SJCRH30 (cell line): Measurements from ENCODE around the gene JAKMIP2. TPM values are rescaled to one million over a fixed set of nuclear protein-coding genes. Genes with fewer than 3 reads are reported as not detected.
"Not testable (repeated sequence)": the region's sequence is repeated elsewhere in the genome, so short reads cannot be mapped to it uniquely, and the experiment has no call there.

ENCODE experiments used
- DNase-seq, 2 experiments: peaks; one replicate each; pipeline ENCODE4 v3.0.0-alpha.2; 2015 to 2020
- H3K27ac ChIP-seq: fragments of 250-450 bp; sonication (Bioruptor Pico); 2 replicates; pipeline ENCODE4 v1.5.1; 2020; ENCODE audit warnings: mild to moderate bottlenecking, moderate library complexity
- H3K27me3 ChIP-seq: fragments of 250-450 bp; sonication (Bioruptor Pico); 2 replicates; pipeline ENCODE4 v1.5.1; 2020; ENCODE audit warnings: mild to moderate bottlenecking, moderate library complexity
- H3K36me3 ChIP-seq: fragments of 250-450 bp; sonication (Bioruptor Pico); 2 replicates; pipeline ENCODE4 v1.5.1; 2020; ENCODE audit warnings: mild to moderate bottlenecking, moderate library complexity
- H3K4me1 ChIP-seq: fragments of 250-450 bp; sonication (Bioruptor Pico); 2 replicates; pipeline ENCODE4 v1.5.1; 2020; ENCODE audit warnings: mild to moderate bottlenecking, moderate library complexity
- H3K4me3 ChIP-seq: fragments of 250-450 bp; sonication (Bioruptor Pico); 2 replicates; pipeline ENCODE4 v1.5.1; 2020; ENCODE audit warnings: mild to moderate bottlenecking, moderate library complexity
- H3K9me3 ChIP-seq: fragments of 250-450 bp; sonication (Bioruptor Pico); replicated peaks from 2 replicates; pipeline ENCODE4 v1.5.1; 2020; ENCODE audit warnings: mild to moderate bottlenecking, moderate library complexity
- total RNA-seq: library from RNA; depleted of rRNA; stranded (reverse); fragments of >200 nt; shearing (Covaris generic); gene quantifications from 2 replicates; pipeline ENCODE4 v1.2.3, GENCODE V29; 2014

Gene JAKMIP2
- total RNA-seq, 1 experiment from 2014 or later, result 88.6 TPM

DNA sequence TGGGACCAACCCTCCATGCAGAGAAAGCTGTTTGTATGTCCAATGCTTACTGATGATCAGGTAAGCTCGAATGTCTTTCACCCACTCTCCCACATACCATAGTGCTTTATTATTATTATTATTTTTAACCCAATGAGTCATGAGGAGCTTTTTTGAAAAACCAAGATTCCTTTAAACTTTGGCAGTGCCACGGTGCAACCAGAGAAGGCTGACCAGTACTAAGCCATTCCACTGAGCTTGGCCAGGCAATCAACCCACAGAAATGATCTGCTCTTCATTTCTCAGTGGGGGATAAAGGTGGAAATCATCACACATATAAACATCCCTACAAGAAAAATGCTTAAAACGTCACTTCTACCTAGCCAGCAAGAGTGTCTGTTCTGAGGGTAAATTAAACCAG is 35.5 kb downstream of the JAKMIP2 start:
- Histone ChIP-seq H3K4me1 (peaks cover 55% of the 10 kb centered on the region), H3K36me3 (peaks cover 10% of the 10 kb centered on the region), H3K27ac (no peak overlapping the region), H3K4me3 (no peak overlapping the region), H3K27me3 (no peaks in the 10 kb centered on the region), H3K9me3 (no peaks in the 10 kb centered on the region)
- DNase-seq, result no peak

DNA sequence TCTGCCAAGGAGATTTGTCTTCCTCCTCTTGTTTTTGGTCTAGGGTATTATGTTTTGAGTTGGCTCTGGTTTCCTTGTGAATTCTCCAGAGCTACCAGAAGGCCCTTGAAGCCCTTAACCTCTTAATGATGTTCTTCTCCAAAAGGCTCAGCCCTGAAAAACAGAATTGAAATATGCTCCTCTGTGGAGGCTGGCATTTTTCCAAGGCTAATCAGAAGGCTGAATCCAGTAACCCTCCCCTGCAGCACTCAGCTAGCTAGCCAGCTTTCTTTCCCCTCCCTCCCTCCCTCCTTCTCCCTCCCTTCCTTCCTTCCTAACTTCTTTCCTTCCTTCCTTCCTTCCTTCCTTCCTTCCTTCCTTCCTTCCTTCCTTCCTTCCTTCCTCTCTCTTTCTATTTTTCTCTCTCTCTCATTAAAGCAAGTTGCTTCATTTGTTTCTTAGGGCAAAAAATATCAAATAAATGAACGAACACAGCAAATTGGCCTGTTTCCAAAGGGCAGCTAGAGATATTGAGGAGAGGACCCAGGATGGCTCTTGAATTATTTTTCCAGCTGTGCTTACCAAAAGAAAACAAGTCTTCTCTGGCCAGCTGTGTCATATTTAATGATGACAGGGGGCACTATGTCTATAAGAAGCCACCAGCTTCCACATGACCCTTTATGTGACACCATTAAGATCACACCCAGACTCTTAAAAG is 38.7 kb downstream of the JAKMIP2 start:
- Histone ChIP-seq H3K4me1 (peaks cover 39% of the 10 kb centered on the region), H3K27ac (peak overlapping the region; percentile 39), H3K27me3 (no peaks in the 10 kb centered on the region)

DNA sequence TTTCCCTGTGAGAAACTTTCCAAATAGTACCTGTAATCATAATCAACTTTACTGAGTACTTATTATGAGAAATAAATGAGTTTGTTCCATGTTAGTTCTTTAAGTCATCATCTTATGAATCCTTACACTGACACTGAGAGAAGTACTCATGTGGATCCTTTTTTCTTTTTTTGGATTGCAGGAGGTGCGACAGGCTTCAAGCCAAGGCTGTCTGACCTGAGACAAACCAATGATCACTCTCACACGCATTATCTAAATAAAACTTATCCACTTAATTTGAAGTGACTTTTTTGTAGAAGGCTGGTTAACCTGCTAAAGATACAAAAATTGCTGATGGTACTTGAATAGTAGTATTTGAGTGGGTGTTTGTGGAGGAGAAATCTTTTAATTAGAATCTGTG is 39.5 kb downstream of the JAKMIP2 start:
- Histone ChIP-seq H3K27ac (peak overlapping the region; percentile 39), H3K9me3 (no peaks in the 10 kb centered on the region), H3K4me1 (peaks cover 39% of the 10 kb centered on the region), H3K27me3 (no peaks in the 10 kb centered on the region), H3K36me3 (peaks cover 3% of the 10 kb centered on the region; the same call in 1 of the 2 replicates), H3K4me3 (no peak overlapping the region)
- no peak for DNase-seq

More for the DNA sequence above, 38.7 kb downstream of the JAKMIP2 start:
- Histone ChIP-seq H3K36me3 (peaks cover 6% of the 10 kb centered on the region; the same call in 1 of the 2 replicates), H3K4me3 (peak overlapping the region; percentile 20; the same call in 1 of the 2 replicates), H3K9me3 (no peaks in the 10 kb centered on the region)
- peak; percentile 77 to 93 for DNase-seq

DNA sequence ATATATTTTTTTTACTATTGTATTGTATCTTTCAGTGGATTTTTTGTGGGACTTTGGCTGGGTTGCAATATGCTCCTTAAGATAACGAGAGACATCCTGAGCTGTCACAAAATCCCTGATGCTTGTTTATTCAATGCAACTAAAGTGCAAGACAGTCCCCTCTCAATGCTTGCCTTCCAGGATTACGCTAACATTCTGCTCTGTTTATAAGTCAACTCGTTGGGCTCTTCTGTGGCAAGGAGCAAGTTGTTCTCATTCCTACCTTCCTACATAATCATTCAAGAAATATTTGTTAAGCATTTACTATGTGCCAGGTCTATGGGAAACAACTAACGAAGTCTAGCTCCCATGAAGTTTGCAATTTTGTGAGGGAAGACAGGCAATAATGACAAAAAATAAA is 40.4 kb downstream of the JAKMIP2 start:
- H3K9me3 ChIP-seq, result no peaks in the 10 kb centered on the region
- H3K4me3 ChIP-seq, result no peak overlapping the region
- peak overlapping the region; percentile 5; the same call in 1 of the 2 replicates for H3K27ac ChIP-seq
- peaks cover 2% of the 10 kb centered on the region; the same call in 1 of the 2 replicates for H3K36me3 ChIP-seq
- no peaks in the 10 kb centered on the region for H3K27me3 ChIP-seq
- peaks cover 37% of the 10 kb centered on the region for H3K4me1 ChIP-seq
- no peak for DNase-seq

DNA sequence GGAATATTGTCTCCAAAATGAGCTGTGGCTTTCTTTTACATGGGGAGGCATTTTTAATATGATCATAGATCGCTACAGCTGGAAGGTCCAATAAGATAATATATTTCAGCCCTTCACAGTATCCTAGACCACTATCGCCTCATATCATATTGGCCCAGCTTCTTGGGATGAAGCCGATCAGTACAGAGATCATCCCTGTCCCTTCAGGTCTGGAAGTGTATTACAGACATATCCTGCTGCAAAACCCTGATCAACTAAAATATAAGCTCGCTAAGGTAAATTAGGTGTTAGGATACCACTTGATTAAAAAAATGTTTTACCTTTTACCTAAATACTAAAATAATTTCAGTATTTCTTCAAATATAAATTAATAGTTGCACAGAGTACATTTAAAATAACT is 41.7 kb downstream of the JAKMIP2 start:
- Histone ChIP-seq H3K36me3 (peaks cover 2% of the 10 kb centered on the region; the same call in 1 of the 2 replicates), H3K4me3 (no peak overlapping the region), H3K27ac (no peak overlapping the region), H3K4me1 (peaks cover 32% of the 10 kb centered on the region), H3K9me3 (no peaks in the 10 kb centered on the region), H3K27me3 (no peaks in the 10 kb centered on the region)
- DNase-seq, result no peak

DNA sequence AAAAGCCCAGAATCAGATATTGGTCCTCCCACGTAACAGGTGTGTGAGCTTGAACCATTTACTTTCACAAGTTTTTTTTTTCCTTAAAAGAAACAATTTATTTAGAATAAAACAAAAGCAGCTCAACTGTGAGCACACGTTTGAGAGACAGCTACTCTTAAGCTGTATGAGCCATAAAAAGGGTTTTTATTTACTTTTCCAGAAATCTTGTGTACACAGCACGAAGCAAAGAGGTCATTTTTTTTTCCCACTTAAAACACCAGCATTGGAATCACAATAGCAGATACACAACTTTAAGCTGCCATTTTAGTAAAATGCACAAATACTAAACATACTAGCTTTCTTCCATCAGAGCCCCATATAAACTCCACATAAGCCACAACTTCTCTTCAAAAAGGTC is 44.6 kb downstream of the JAKMIP2 start:
- peaks cover 10% of the 10 kb centered on the region for H3K4me1 ChIP-seq
- H3K36me3 ChIP-seq, result peaks cover 7% of the 10 kb centered on the region; the same call in 1 of the 2 replicates
- no peak overlapping the region for H3K4me3 ChIP-seq
- H3K27ac ChIP-seq, result no peak overlapping the region
- DNase-seq, result no peak
- 0 out of 2 replicates have a peak, but pooled peaks cover 3% of the 10 kb centered on the region for H3K9me3 ChIP-seq
- no peaks in the 10 kb centered on the region for H3K27me3 ChIP-seq

DNA sequence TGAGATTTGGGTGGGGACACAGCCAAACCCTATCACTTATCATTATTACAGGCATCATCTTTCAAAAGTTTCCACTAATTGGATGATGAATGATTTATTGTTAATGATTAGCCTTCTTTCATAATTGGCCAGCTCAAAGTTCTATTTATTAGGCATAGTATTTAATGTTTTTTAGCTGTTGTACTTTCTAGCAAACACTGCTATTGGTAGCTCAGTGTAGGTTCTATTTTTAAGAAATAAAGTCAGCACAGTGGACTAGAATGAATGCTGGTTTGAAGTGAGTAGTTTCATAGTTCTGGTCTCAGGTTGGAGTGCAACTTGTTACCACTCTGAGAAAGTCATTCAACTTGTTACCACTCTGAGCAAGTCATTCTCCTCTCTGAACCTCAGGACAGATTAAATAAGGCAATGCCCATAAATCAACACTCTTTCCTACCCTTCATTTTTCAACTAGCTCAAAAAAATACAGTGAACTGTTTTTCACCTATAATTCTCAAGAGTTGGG is 46.9 kb downstream of the JAKMIP2 start:
- H3K4me3 ChIP-seq, result no peak overlapping the region
- peaks cover 9% of the 10 kb centered on the region for H3K36me3 ChIP-seq
- 0 out of 2 replicates have a peak, but pooled peaks cover 3% of the 10 kb centered on the region for H3K9me3 ChIP-seq
- DNase-seq, result no peak
- no peaks in the 10 kb centered on the region for H3K4me1 ChIP-seq
- H3K27ac ChIP-seq, result no peak overlapping the region
- H3K27me3 ChIP-seq, result no peaks in the 10 kb centered on the region

DNA sequence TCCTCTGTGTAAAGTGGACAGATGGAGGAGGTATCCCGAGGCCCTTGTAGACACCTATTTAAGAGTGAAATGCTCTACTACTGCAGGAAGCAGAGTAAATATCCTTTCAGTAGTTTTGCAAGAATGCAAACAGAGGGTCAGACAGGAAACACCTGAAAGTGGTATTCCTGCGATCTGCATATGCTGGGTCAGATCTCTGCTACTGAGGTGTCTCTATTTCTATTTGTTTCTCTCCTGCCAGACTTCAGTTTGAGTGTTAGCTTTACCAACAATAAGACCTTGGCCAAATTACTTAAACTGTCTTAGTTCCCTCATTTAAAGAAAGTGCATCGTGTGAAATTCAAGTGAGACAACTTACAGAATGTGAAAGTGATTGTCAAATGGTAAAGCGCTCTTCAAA is 47.6 kb downstream of the JAKMIP2 start:
- Histone ChIP-seq H3K4me1 (no peaks in the 10 kb centered on the region), H3K4me3 (no peak overlapping the region), H3K27ac (no peak overlapping the region), H3K9me3 (0 out of 2 replicates have a peak, but pooled peaks cover 3% of the 10 kb centered on the region), H3K36me3 (peaks cover 10% of the 10 kb centered on the region), H3K27me3 (no peaks in the 10 kb centered on the region)
- DNase-seq, result no peak

DNA sequence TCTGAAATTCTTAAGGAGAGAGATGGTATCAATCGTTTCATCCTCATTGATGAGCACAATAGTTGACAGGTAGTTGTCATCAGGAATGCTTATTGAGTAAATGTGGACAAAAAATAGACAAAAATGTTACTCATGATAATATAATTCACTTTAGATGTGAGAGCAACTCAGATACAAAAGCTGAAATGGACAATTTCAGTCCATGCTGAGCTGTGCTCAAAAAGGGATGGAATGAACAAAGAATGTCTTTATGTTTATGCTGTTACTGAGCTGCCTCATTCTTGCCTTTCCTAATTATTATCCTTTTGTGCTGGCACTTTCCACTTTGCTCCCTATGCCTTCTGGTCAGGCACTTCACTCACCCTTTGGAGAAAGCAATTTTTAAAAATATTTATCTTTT is 49.5 kb downstream of the JAKMIP2 start:
- Histone ChIP-seq H3K36me3 (peaks cover 14% of the 10 kb centered on the region), H3K27me3 (no peaks in the 10 kb centered on the region), H3K4me1 (no peaks in the 10 kb centered on the region), H3K27ac (no peak overlapping the region), H3K9me3 (0 out of 2 replicates have a peak, but pooled peaks cover 3% of the 10 kb centered on the region), H3K4me3 (no peak overlapping the region)
- no peak for DNase-seq

DNA sequence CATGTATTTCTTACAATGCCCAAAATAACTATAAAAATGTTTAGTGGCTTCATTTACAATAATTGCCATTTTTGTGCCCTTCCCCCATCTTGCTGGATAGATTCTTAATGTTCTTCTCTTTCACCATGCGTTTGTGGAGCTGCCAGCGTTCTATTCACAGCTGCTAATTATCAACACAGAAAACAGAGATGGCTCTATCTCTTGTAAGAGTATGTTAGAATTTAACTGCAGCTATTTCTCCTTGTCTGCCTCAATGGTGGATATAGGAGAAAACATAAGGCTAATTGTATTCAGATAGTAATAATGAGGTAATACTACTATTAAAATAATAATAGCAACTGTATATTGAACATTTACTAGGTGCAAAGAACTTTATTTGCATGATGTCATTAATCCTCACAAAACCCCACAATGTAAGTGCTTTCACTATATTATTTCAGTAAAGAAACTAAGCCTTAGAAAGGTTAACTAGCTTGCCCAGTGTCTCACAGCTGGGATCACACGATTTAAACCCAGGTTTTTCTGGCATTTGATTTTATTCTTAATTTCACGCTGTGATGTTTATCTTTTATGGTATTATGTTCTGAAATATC is 50.1 kb downstream of the JAKMIP2 start:
- H3K9me3 ChIP-seq, result 0 out of 2 replicates have a peak, but pooled peaks cover 3% of the 10 kb centered on the region
- no peak overlapping the region for H3K4me3 ChIP-seq
- no peak overlapping the region for H3K27ac ChIP-seq
- H3K36me3 ChIP-seq, result peaks cover 19% of the 10 kb centered on the region
- H3K27me3 ChIP-seq, result no peaks in the 10 kb centered on the region
- no peaks in the 10 kb centered on the region for H3K4me1 ChIP-seq
- no peak for DNase-seq

DNA sequence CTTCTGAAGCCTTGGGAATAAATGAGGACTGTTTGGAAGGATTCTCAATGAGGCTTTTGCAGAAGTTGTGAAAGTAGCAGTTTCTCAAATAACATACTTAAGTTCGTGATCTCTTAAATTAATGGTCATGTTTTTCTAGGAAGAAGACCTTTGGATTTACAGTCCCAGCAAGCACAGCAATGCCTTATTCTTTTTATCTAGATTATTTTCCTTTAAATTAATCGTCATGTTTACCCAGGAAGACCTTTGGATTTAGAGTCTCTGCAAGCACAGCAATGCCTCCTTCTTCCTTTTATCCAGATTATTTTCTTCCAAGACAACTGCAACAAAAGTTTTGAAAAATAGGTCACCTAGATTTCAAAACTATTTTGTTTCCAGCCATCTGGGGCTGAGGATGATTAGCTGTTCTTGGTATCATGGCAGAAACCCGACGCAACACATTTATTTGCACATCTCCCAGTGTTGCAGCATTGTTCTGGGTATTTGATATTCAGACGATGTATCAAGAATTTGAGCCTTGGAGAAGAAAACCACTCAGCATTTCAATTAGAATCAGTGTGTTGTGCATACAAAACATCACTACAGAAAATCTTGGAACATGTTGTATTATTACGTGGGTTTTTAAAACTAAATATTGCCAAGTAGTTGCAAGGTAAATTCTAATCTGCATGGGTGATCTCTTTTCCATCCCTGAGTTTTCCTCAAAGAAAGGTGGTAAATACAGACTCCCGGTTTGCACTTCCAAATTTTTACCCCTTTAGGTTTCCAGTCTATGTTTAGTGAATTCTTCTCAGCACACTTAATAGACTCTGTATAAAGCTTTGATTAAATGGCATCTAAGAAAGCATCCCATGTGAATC is 50.9 kb downstream of the JAKMIP2 start:
- Histone ChIP-seq H3K9me3 (0 out of 2 replicates have a peak, but pooled peaks cover 3% of the 10 kb centered on the region), H3K27me3 (no peaks in the 10 kb centered on the region), H3K4me3 (no peak overlapping the region), H3K36me3 (peaks cover 26% of the 10 kb centered on the region), H3K4me1 (no peaks in the 10 kb centered on the region), H3K27ac (no peak overlapping the region)
- DNase-seq, result no peak

DNA sequence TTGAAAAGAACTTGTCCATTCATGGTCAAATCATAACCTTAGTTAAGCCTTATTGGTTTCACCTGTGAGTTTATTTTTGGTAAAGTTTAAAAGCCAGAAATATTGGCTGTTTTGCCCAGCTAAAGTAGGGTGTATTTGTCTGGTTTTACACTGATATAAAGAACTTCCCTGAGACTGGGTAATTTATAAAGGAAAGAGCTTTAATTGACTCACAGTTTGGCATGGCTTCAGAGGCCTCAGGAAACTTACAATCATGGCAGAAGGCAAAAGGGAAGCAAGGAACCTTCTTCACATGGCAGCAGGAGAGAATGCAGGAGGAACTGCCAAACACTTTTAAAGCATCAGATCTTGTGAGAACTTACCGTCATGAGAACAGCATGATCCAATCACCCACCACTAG is 55.3 kb downstream of the JAKMIP2 start:
- H3K36me3 ChIP-seq, result peaks cover 29% of the 10 kb centered on the region
- DNase-seq, result no peak
- no peak overlapping the region for H3K4me3 ChIP-seq
- no peaks in the 10 kb centered on the region for H3K4me1 ChIP-seq
- H3K9me3 ChIP-seq, result no peaks in the 10 kb centered on the region
- H3K27me3 ChIP-seq, result no peaks in the 10 kb centered on the region
- H3K27ac ChIP-seq, result no peak overlapping the region

DNA sequence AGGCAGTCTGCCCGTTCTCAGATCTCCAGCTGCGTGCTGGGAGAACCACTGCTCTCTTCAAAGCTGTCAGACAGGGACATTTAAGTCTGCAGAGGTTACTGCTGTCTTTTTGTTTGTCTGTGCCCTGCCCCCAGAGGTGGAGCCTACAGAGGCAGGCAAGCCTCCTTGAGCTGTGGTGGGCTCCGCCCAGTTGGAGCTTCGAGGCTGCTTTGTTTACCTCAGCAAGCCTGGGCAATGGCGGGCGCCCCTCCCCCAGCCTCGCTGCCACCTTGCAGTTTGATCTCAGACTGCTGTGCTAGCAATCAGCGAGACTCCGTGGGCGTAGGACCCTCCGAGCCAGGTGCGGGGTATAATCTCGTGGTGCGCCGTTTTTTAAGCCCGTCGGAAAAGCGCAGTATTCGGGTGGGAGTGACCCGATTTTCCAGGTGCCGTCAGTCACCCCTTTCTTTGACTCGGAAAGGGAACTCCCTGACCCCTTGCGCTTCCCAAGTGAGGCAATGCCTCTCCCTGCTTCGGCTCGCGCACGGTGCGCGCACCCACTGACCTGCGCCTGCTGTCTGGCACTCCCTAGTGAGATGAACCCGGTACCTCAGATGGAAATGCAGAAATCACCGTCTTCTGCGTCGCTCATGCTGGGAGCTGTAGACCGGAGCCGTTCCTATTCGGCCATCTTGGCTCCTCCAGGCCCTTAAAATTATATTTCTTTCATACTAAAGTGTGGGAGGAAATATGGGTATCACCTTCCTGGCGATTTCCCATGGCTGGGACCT is 61.2 kb downstream of the JAKMIP2 start:
- H3K4me3 ChIP-seq, H3K4me1 ChIP-seq: not testable (repeated sequence)
- 0 out of 2 replicates have a peak, but pooled peaks cover 10% of the 10 kb centered on the region for H3K36me3 ChIP-seq

More for the DNA sequence above, 61.2 kb downstream of the JAKMIP2 start:
- not testable (repeated sequence) for DNase-seq, H3K27ac ChIP-seq, H3K9me3 ChIP-seq, H3K27me3 ChIP-seq
